ENCODE measurements around the gene JUP. TPM values are rescaled to one million over a fixed set of nuclear protein-coding genes. Genes with fewer than 3 reads are reported as not detected.
A peak's percentile ranks its signal among the peaks of the same experiment; 100 is the strongest.

Gene JUP
- total RNA-seq, 1 experiment from 2014 or later = 224 TPM

DNA sequence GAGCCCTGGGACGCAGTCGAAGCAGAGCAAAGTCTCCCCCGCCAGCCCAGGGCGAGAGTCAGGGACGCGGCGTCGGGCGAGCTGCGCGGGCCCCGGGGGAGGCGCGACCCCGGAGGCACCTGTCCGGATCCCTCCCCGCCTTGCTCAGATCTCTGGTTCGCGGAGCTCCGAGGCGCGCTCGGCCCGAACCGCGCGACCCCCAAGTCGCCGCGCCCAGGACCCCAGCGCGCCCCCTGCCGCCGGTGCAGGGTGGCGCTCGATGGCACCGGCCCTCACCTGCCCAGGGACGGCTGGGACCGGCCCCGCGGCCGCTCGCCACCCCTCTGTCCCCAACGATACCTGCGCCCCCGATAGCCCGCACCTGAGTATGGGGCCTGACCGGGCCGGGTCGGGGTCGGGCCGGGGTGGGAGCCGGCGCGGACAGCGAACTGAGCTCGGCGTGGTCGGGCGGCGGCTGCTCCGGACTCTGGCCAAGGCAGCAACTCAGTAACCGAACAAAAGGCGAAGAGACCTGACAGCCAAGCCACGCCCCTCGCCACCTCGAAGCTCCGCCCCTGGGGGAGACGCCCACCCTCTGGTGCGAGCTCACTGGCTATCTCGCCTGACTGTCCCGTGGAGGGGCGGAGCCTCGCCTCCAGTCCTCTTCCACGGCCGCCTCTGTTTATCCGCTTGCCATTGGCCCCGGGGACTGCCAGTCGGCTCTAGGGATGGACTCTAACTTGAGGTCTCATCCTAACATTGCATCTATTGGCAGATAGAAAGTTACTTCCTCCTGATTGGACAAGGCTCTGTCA, at the start of gene JUP (continued):
- peak; percentile 89 for TF ChIP-seq POLR2AphosphoS5 (IDR thresholded peaks at IDR 0.05; ENCODE audit: low read depth, low read length)
- no peak for TF ChIP-seq EZH2phosphoT487 (IDR thresholded peaks at IDR 0.05; ENCODE audit: borderline replicate concordance)
- TF ChIP-seq ZNF274 (IDR thresholded peaks at IDR 0.05; ENCODE audit: low read depth, low read length) = no peak
- peak; percentile 32; the same call in 1 of the 2 replicates for TF ChIP-seq MAX (IDR thresholded peaks at IDR 0.05)
- no peak for TF ChIP-seq CBX3 (IDR thresholded peaks at IDR 0.05; ENCODE audit: low read depth)
- TF ChIP-seq EZH2 (IDR thresholded peaks at IDR 0.05) = no peak
- no peak for TF ChIP-seq EGR1 (IDR thresholded peaks at IDR 0.05; ENCODE audit: low read depth)
- no peak for TF ChIP-seq JUND (IDR thresholded peaks at IDR 0.05)

- no peaks in the 10 kb centered on the region for H3K27me3 ChIP-seq (ENCODE audit: insufficient read depth, low read length)
- POLR2A ChIA-PET = no interaction called here
- H3K9me2 ChIP-seq (ENCODE audit: insufficient read depth) = no peaks in the 10 kb centered on the region
- TF ChIP-seq YY1 (IDR thresholded peaks at IDR 0.05; ENCODE audit: extremely low read depth, insufficient replicate concordance, low read depth, low read length) (peak; percentile 10), POLR2AphosphoS5 (IDR thresholded peaks at IDR 0.05; ENCODE audit: low read depth, low read length) (peak; percentile 89), ZFX (IDR thresholded peaks at IDR 0.05) (peak; percentile 91), CBX3 (IDR thresholded peaks at IDR 0.05; ENCODE audit: low read depth) (no peak), POLR2A (IDR thresholded peaks at IDR 0.05; ENCODE audit: borderline replicate concordance, extremely low read depth, insufficient read depth, insufficient read length) (peak; percentile 68)
- peaks cover 22% of the 10 kb centered on the region for H3K79me2 ChIP-seq (ENCODE audit: insufficient read depth, low read length)
- peak within 1 kb of the TSS; percentile 78 to 86 for H3K4me3 ChIP-seq (replicated peaks in 1 of 2; ENCODE audit: low read depth in 1 of 2, low read length in 2 of 2)
- peaks cover 4 to 15% of the 10 kb centered on the region in 2 experiments; a peak in 3 of 4 replicates for H3K4me1 ChIP-seq (ENCODE audit: control insufficient read depth in 1 of 2, insufficient read depth in 2 of 2, low read length in 2 of 2)
- no peaks in the 10 kb centered on the region for H3K9me3 ChIP-seq (ENCODE audit: control insufficient read depth in 1 of 2, insufficient read depth in 1 of 2, low read depth in 1 of 2, low read length in 2 of 2)
- BruUV-seq (replicated peaks) = no TSS peak
- DNase-seq (ENCODE audit: low read depth, low spot score) (peak; percentile 7), ATAC-seq (peak; percentile 89)
- H2AFZ ChIP-seq (ENCODE audit: low read depth, low read length, poor library complexity, severe bottlenecking) = peak within 1 kb of the TSS; percentile 76
- CTCF ChIA-PET = no interaction called here
- peak within 1 kb of the TSS; percentile 81 for H3K4me2 ChIP-seq (ENCODE audit: low read length)
- peak within 1 kb of the TSS; percentile 74; the same call in 1 of the 2 replicates for H3K27ac ChIP-seq (ENCODE audit: low read depth, low read length)
- peaks cover 12 to 17% of the 10 kb centered on the region in 2 experiments; a peak in 2 of 4 replicates for H3K36me3 ChIP-seq (ENCODE audit: control insufficient read depth in 1 of 2, insufficient read depth in 2 of 2, low read length in 2 of 2)
- RAD21 ChIA-PET (ENCODE audit: low non-redundant PET in 1 of 2, low total read pairs in 2 of 2, uncharacterized antibody in 2 of 2, unreplicated experiment in 2 of 2) = no interaction called here
- intact Hi-C loops (cut with micrococcal nuclease) = no loop called here
- peak within 1 kb of the TSS; percentile 80 for H3K9ac ChIP-seq (ENCODE audit: low read length)
- no peaks in the 10 kb centered on the region for H4K20me1 ChIP-seq (ENCODE audit: insufficient read depth)
Measured at GRCh38 chr17:41835800-41836549, 49.5 kb upstream of the JUP start, which contains the start of gene NT5C3B. TSS of gene NT5C3B (minus strand) at chr17:41836232. CDS start at chr17:41836193, 39 bp downstream.

Measured in HCT116 (cell line).